Loucy (cell line): ENCODE measurements around the gene INHBB.

ENCODE experiments used
- H2AFZ ChIP-seq: fragments of 200-600 bp; sonication (generic); 2 replicates; pipeline ENCODE4 v1.6.0; 2016; ENCODE audit warnings: antibody characterized with exemption, mild to moderate bottlenecking, low read length, moderate library complexity
- H3F3A ChIP-seq: fragments of 200-600 bp; 2 replicates; pipeline ENCODE4 v1.6.0; 2016; ENCODE audit warnings: antibody characterized with exemption, low read depth, mild to moderate bottlenecking
- H3K27me3 ChIP-seq: fragments of 200-600 bp; sonication (generic); 2 replicates; pipeline ENCODE4 v1.6.1; 2014; ENCODE audit warnings: low read length, mild to moderate bottlenecking; ENCODE audit not compliant: insufficient read depth, poor library complexity, severe bottlenecking
- H3K36me3 ChIP-seq: fragments of 200-600 bp; sonication (generic); 2 replicates; pipeline ENCODE4 v1.6.1; 2016; ENCODE audit warnings: low read length; ENCODE audit not compliant: insufficient read depth
- H3K4me1 ChIP-seq: fragments of 200-600 bp; sonication (generic); 2 replicates; pipeline ENCODE4 v1.5.1; 2014; ENCODE audit warnings: low read length, mild to moderate bottlenecking; ENCODE audit not compliant: insufficient read depth, poor library complexity, severe bottlenecking
- H3K4me2 ChIP-seq: fragments of 200-600 bp; sonication (generic); 2 replicates; pipeline ENCODE4 v1.6.0; 2014; ENCODE audit warnings: antibody characterized with exemption, low read length, low read depth, mild to moderate bottlenecking; ENCODE audit not compliant: poor library complexity, severe bottlenecking
- H3K4me3 ChIP-seq: fragments of 200-600 bp; sonication (generic); 2 replicates; pipeline ENCODE4 v1.5.1; 2014; ENCODE audit warnings: low read length, mild to moderate bottlenecking, mixed read lengths; ENCODE audit not compliant: poor library complexity, severe bottlenecking
- H3K79me2 ChIP-seq: fragments of 200-600 bp; sonication (generic); 2 replicates; pipeline ENCODE4 v1.6.1; 2014; ENCODE audit warnings: low read length; ENCODE audit not compliant: insufficient read depth
- H3K9ac ChIP-seq: fragments of 200-600 bp; sonication (generic); 2 replicates; pipeline ENCODE4 v1.6.0; 2014; ENCODE audit warnings: mild to moderate bottlenecking, low read depth, low read length, moderate library complexity; ENCODE audit not compliant: poor library complexity, severe bottlenecking
- H3K9me2 ChIP-seq: fragments of 200-600 bp; sonication (generic); replicated peaks from 2 replicates; pipeline ENCODE4 v1.6.1; 2016; ENCODE audit warnings: low read depth, low read length, mixed read lengths
- H3K9me3 ChIP-seq: fragments of 200-600 bp; sonication (generic); 2 replicates; pipeline ENCODE4 v1.6.1; 2014; ENCODE audit warnings: mild to moderate bottlenecking, antibody characterized with exemption, low read length, low read depth; ENCODE audit not compliant: insufficient read depth
- H4K20me1 ChIP-seq: fragments of 200-600 bp; sonication (generic); 2 replicates; pipeline ENCODE4 v1.6.0; 2014; ENCODE audit warnings: antibody characterized with exemption, low read length, mild to moderate bottlenecking; ENCODE audit not compliant: insufficient read depth, poor library complexity, severe bottlenecking
- CTCF ChIP-seq: fragments of 200-600 bp; sonication (generic); conservative IDR thresholded peaks from 2 replicates; pipeline ENCODE4 v1.5.1; 2014; ENCODE audit warnings: mild to moderate bottlenecking, antibody characterized with exemption, low read length
- EZH2phosphoT487 ChIP-seq: fragments of 200-600 bp; IDR thresholded peaks from 2 replicates; pipeline ENCODE4 v1.6.1; 2018; ENCODE audit warnings: antibody characterized with exemption, mild to moderate bottlenecking, moderate library complexity, borderline replicate concordance

INHBB gene

GRCh38 chr2:120305937-120306490 is 39.9 kb upstream of the INHBB start:
- Histone ChIP-seq H4K20me1 (no peaks in the 10 kb centered on the region), H3K9me2 (no peaks in the 10 kb centered on the region), H3K36me3 (no peaks in the 10 kb centered on the region), H3K4me1 (no peaks in the 10 kb centered on the region), H3K9ac (no peak overlapping the region), H3F3A (no peaks in the 10 kb centered on the region), H3K27me3 (no peaks in the 10 kb centered on the region), H3K4me3 (no peak overlapping the region), H3K4me2 (no peak overlapping the region), H3K79me2 (no peaks in the 10 kb centered on the region), H3K9me3 (no peaks in the 10 kb centered on the region), H2AFZ (no peak overlapping the region)
- TF ChIP-seq CTCF (no peak), EZH2phosphoT487 (no peak)

DNA sequence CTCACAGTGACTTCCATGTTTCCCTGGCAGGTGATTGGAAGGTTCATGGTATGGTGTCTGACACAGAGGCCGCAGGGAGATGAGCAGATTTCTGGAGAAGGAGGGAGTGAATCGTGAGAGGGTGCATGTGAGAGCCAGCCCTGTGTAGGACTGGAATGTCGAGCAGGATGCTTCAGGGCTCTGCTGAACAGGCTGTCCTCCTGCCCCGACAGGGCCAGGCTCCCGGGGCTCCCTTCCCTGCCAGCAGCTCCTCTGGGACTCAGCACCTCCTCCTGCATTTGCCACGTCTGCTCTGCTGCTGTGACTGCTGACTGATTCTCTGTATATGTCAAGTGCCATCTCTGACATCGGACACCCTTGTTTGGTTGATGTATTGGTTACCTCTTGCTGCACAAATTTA is 38.5 kb upstream of the INHBB start:
- Histone ChIP-seq H3K9ac (no peak overlapping the region), H3K4me3 (no peak overlapping the region), H3K36me3 (no peaks in the 10 kb centered on the region), H4K20me1 (no peaks in the 10 kb centered on the region), H3K4me1 (no peaks in the 10 kb centered on the region), H3K9me3 (no peaks in the 10 kb centered on the region), H2AFZ (no peak overlapping the region), H3K27me3 (no peaks in the 10 kb centered on the region), H3K79me2 (no peaks in the 10 kb centered on the region), H3K9me2 (no peaks in the 10 kb centered on the region), H3K4me2 (no peak overlapping the region), H3F3A (no peaks in the 10 kb centered on the region)
- TF ChIP-seq EZH2phosphoT487 (no peak), CTCF (no peak)

- TF ChIP-seq EZH2phosphoT487 = no peak
- H3K4me2 ChIP-seq = no peak overlapping the region
- H3K9ac ChIP-seq = no peak overlapping the region
- no peaks in the 10 kb centered on the region for H3K79me2 ChIP-seq
- no peaks in the 10 kb centered on the region for H3K36me3 ChIP-seq
- H4K20me1 ChIP-seq = no peaks in the 10 kb centered on the region
- H3K9me3 ChIP-seq = no peaks in the 10 kb centered on the region
- peaks cover under 1% of the 10 kb centered on the region for H3K4me1 ChIP-seq
- H3K9me2 ChIP-seq = no peaks in the 10 kb centered on the region
- no peak overlapping the region for H2AFZ ChIP-seq
- H3K4me3 ChIP-seq = no peak overlapping the region
- H3K27me3 ChIP-seq = no peaks in the 10 kb centered on the region
- H3F3A ChIP-seq = no peaks in the 10 kb centered on the region
Measured at GRCh38 chr2:120308038-120308910, 37.7 kb upstream of the INHBB start.
